H1 (cell line): Measurements from ENCODE around the gene NUDT3. TPM values are rescaled to one million over a fixed set of nuclear protein-coding genes. Genes with fewer than 3 reads are reported as not detected.

Experiments
- HDAC2 ChIP-seq, 2 experiments: fragments of 300-600 bp in 1 of 2; sonication (generic) in 1 of 2; IDR thresholded peaks; 2 replicates each; pipeline ENCODE4 v1.6.1; 2011 to 2012; ENCODE audit warnings: low read depth in 2 of 2, low read length in 2 of 2, mild to moderate bottlenecking in 2 of 2, moderate library complexity in 2 of 2, borderline replicate concordance in 1 of 2, inconsistent platforms in 1 of 2
- polyA plus RNA-seq, 7 experiments: library from polyadenylated mRNA; depleted of rRNA in 3 of 7; stranded (reverse) in 5 of 7; unstranded in 2 of 7; fragments of >200 nt in 5 of 7; fragments of 200-250 nt in 2 of 7; gene quantifications; 1 replicate in 5 of 7; 2 replicates in 1 of 7; 4 replicates in 1 of 7; pipeline versions ENCODE4 v1.2.1 to v1.2.3, GENCODE V29; 2011 to 2013; ENCODE audit warnings: missing spikeins in 2 of 7, mixed read lengths in 2 of 7
- total RNA-seq: library from RNA; stranded (reverse); fragmentation: NEBNext Ultra II Directional; extraction: Animal tissue kit (Norgen Biotek cat#: 25700); gene quantifications from 2 replicates; pipeline ENCODE4 v1.2.1, GENCODE V29; 2021

NUDT3 gene
- total and polyA plus RNA-seq, 2 of the 8 experiments (the other 6 are each of a cell fraction or from before 2014, with no cell fraction given): 14.1 to 36.9 TPM

GRCh38 chr6:34425498-34426410, 33.3 kb upstream of the NUDT3 start, which contains the start of gene RPS10 (continued):
- no peak for TF ChIP-seq HDAC2 (IDR thresholded peaks at IDR 0.05; ENCODE audit: borderline replicate concordance in 1 of 2, low read depth in 2 of 2, low read length in 2 of 2)
